ENCODE results near the gene MAML2. TPM values are rescaled to one million over a fixed set of nuclear protein-coding genes. Genes with fewer than 3 reads are reported as not detected.

The MAML2 gene
- total RNA-seq, 1 experiment from 2014 or later, result 0.11 TPM

- no peak for DNase-seq
- Histone ChIP-seq H3K9me3 (ENCODE audit: low read length) (no peaks in the 10 kb centered on the region), H3K9me2 (replicated peaks; ENCODE audit: insufficient read depth, low read length) (peaks cover 4% of the 10 kb centered on the region; the same call in 1 of the 2 replicates), H3K27me3 (ENCODE audit: low read length) (no peaks in the 10 kb centered on the region), H4K20me1 (ENCODE audit: insufficient read depth, low read depth, low read length) (no peaks in the 10 kb centered on the region), H3K4me1 (ENCODE audit: low read length) (no peaks in the 10 kb centered on the region), H2AFZ (ENCODE audit: low read length) (no peak overlapping the region), H3K4me2 (ENCODE audit: low read depth, low read length, poor library complexity, severe bottlenecking) (no peak overlapping the region), H3K4me3 (ENCODE audit: low read length) (no peak overlapping the region), H3K27ac (ENCODE audit: low read length) (no peak overlapping the region), H3K79me2 (ENCODE audit: low read length) (peaks cover 27% of the 10 kb centered on the region), H3K9ac (ENCODE audit: low read length) (no peak overlapping the region), H3K36me3 (ENCODE audit: insufficient read depth, low read length) (peaks cover 40% of the 10 kb centered on the region)
Observed at GRCh38 chr11:96376796-96377195, 33.8 kb upstream of the MAML2 start.

GRCh38 chr11:96373826-96374225, 30.8 kb upstream of the MAML2 start:
- no peaks in the 10 kb centered on the region for H3K4me1 ChIP-seq (ENCODE audit: low read length)
- peaks cover 3% of the 10 kb centered on the region; the same call in 1 of the 2 replicates for H3K9me2 ChIP-seq (replicated peaks; ENCODE audit: insufficient read depth, low read length)
- no peaks in the 10 kb centered on the region for H3K27me3 ChIP-seq (ENCODE audit: low read length)
- H3K79me2 ChIP-seq (ENCODE audit: low read length), result peaks cover 4% of the 10 kb centered on the region; the same call in 1 of the 2 replicates
- H3K9me3 ChIP-seq (ENCODE audit: low read length), result peaks cover 4% of the 10 kb centered on the region; the same call in 1 of the 2 replicates
- H4K20me1 ChIP-seq (ENCODE audit: insufficient read depth, low read depth, low read length), result no peaks in the 10 kb centered on the region
- H3K4me2 ChIP-seq (ENCODE audit: low read depth, low read length, poor library complexity, severe bottlenecking), result no peak overlapping the region
- no peak overlapping the region for H2AFZ ChIP-seq (ENCODE audit: low read length)
- peaks cover 35% of the 10 kb centered on the region for H3K36me3 ChIP-seq (ENCODE audit: insufficient read depth, low read length)
- H3K4me3 ChIP-seq (ENCODE audit: low read length), result no peak overlapping the region
- no peak for DNase-seq
- H3K27ac ChIP-seq (ENCODE audit: low read length), result no peak overlapping the region
- no peak overlapping the region for H3K9ac ChIP-seq (ENCODE audit: low read length)

- peaks cover 3% of the 10 kb centered on the region for H3K4me1 ChIP-seq (ENCODE audit: low read length)
- DNase-seq, result no peak
- no peaks in the 10 kb centered on the region for H3K9me2 ChIP-seq (replicated peaks; ENCODE audit: insufficient read depth, low read length)
- no peak overlapping the region for H3K4me3 ChIP-seq (ENCODE audit: low read length)
- no peak overlapping the region for H3K9ac ChIP-seq (ENCODE audit: low read length)
- no peaks in the 10 kb centered on the region for H3K27me3 ChIP-seq (ENCODE audit: low read length)
- no peak overlapping the region for H3K4me2 ChIP-seq (ENCODE audit: low read depth, low read length, poor library complexity, severe bottlenecking)
- H3K9me3 ChIP-seq (ENCODE audit: low read length), result peaks cover 4% of the 10 kb centered on the region; the same call in 1 of the 2 replicates
- H3K36me3 ChIP-seq (ENCODE audit: insufficient read depth, low read length), result peaks cover 56% of the 10 kb centered on the region
- H4K20me1 ChIP-seq (ENCODE audit: insufficient read depth, low read depth, low read length), result no peaks in the 10 kb centered on the region
- H3K27ac ChIP-seq (ENCODE audit: low read length), result no peak overlapping the region
- H2AFZ ChIP-seq (ENCODE audit: low read length), result no peak overlapping the region
- peaks cover 2% of the 10 kb centered on the region; the same call in 1 of the 2 replicates for H3K79me2 ChIP-seq (ENCODE audit: low read length)
Observed at GRCh38 chr11:96367342-96367741, 24.3 kb upstream of the MAML2 start.

GRCh38 chr11:96366024-96366423, 23.0 kb upstream of the MAML2 start:
- peaks cover 4% of the 10 kb centered on the region; the same call in 1 of the 2 replicates for H3K9me3 ChIP-seq (ENCODE audit: low read length)
- H3K27me3 ChIP-seq (ENCODE audit: low read length), result no peaks in the 10 kb centered on the region
- no peak overlapping the region for H2AFZ ChIP-seq (ENCODE audit: low read length)
- H3K36me3 ChIP-seq (ENCODE audit: insufficient read depth, low read length), result peaks cover 59% of the 10 kb centered on the region
- no peak overlapping the region for H3K4me2 ChIP-seq (ENCODE audit: low read depth, low read length, poor library complexity, severe bottlenecking)
- H3K4me1 ChIP-seq (ENCODE audit: low read length), result peaks cover 11% of the 10 kb centered on the region
- H3K4me3 ChIP-seq (ENCODE audit: low read length), result no peak overlapping the region
- H3K79me2 ChIP-seq (ENCODE audit: low read length), result peaks cover 2% of the 10 kb centered on the region; the same call in 1 of the 2 replicates
- DNase-seq, result no peak
- no peak overlapping the region for H3K9ac ChIP-seq (ENCODE audit: low read length)
- no peak overlapping the region for H3K27ac ChIP-seq (ENCODE audit: low read length)
- H3K9me2 ChIP-seq (replicated peaks; ENCODE audit: insufficient read depth, low read length), result no peaks in the 10 kb centered on the region
- no peaks in the 10 kb centered on the region for H4K20me1 ChIP-seq (ENCODE audit: insufficient read depth, low read depth, low read length)

- peaks cover 4% of the 10 kb centered on the region; the same call in 1 of the 2 replicates for H3K9me3 ChIP-seq (ENCODE audit: low read length)
- peaks cover 60% of the 10 kb centered on the region for H3K36me3 ChIP-seq (ENCODE audit: insufficient read depth, low read length)
- H2AFZ ChIP-seq (ENCODE audit: low read length), result no peak overlapping the region
- no peak overlapping the region for H3K9ac ChIP-seq (ENCODE audit: low read length)
- H3K9me2 ChIP-seq (replicated peaks; ENCODE audit: insufficient read depth, low read length), result no peaks in the 10 kb centered on the region
- H3K27ac ChIP-seq (ENCODE audit: low read length), result no peak overlapping the region
- H4K20me1 ChIP-seq (ENCODE audit: insufficient read depth, low read depth, low read length), result no peaks in the 10 kb centered on the region
- H3K4me1 ChIP-seq (ENCODE audit: low read length), result peaks cover 11% of the 10 kb centered on the region
- H3K27me3 ChIP-seq (ENCODE audit: low read length), result no peaks in the 10 kb centered on the region
- H3K79me2 ChIP-seq (ENCODE audit: low read length), result peaks cover 2% of the 10 kb centered on the region; the same call in 1 of the 2 replicates
- no peak overlapping the region for H3K4me3 ChIP-seq (ENCODE audit: low read length)
- DNase-seq, result no peak
- no peak overlapping the region for H3K4me2 ChIP-seq (ENCODE audit: low read depth, low read length, poor library complexity, severe bottlenecking)
Observed at GRCh38 chr11:96365493-96365892, 22.5 kb upstream of the MAML2 start.

- Histone ChIP-seq H3K79me2 (ENCODE audit: low read length) (peaks cover 2% of the 10 kb centered on the region; the same call in 1 of the 2 replicates), H3K9me3 (ENCODE audit: low read length) (no peaks in the 10 kb centered on the region), H3K27ac (ENCODE audit: low read length) (no peak overlapping the region), H3K9ac (ENCODE audit: low read length) (no peak overlapping the region), H2AFZ (ENCODE audit: low read length) (no peak overlapping the region), H3K36me3 (ENCODE audit: insufficient read depth, low read length) (peaks cover 38% of the 10 kb centered on the region), H3K4me3 (ENCODE audit: low read length) (no peak overlapping the region), H3K9me2 (replicated peaks; ENCODE audit: insufficient read depth, low read length) (no peaks in the 10 kb centered on the region), H3K27me3 (ENCODE audit: low read length) (no peaks in the 10 kb centered on the region), H3K4me2 (ENCODE audit: low read depth, low read length, poor library complexity, severe bottlenecking) (no peak overlapping the region), H4K20me1 (ENCODE audit: insufficient read depth, low read depth, low read length) (no peaks in the 10 kb centered on the region), H3K4me1 (ENCODE audit: low read length) (peaks cover 11% of the 10 kb centered on the region)
- no peak for DNase-seq
Observed at GRCh38 chr11:96361778-96362177, 18.8 kb upstream of the MAML2 start.

- no peaks in the 10 kb centered on the region for H4K20me1 ChIP-seq (ENCODE audit: insufficient read depth, low read depth, low read length)
- H3K4me2 ChIP-seq (ENCODE audit: low read depth, low read length, poor library complexity, severe bottlenecking), result no peak overlapping the region
- no peaks in the 10 kb centered on the region for H3K9me3 ChIP-seq (ENCODE audit: low read length)
- no peak overlapping the region for H2AFZ ChIP-seq (ENCODE audit: low read length)
- H3K79me2 ChIP-seq (ENCODE audit: low read length), result peaks cover 2% of the 10 kb centered on the region; the same call in 1 of the 2 replicates
- no peak overlapping the region for H3K9ac ChIP-seq (ENCODE audit: low read length)
- no peak for DNase-seq
- no peak overlapping the region for H3K4me3 ChIP-seq (ENCODE audit: low read length)
- H3K27me3 ChIP-seq (ENCODE audit: low read length), result no peaks in the 10 kb centered on the region
- peaks cover 11% of the 10 kb centered on the region for H3K4me1 ChIP-seq (ENCODE audit: low read length)
- H3K36me3 ChIP-seq (ENCODE audit: insufficient read depth, low read length), result peaks cover 36% of the 10 kb centered on the region
- H3K9me2 ChIP-seq (replicated peaks; ENCODE audit: insufficient read depth, low read length), result no peaks in the 10 kb centered on the region
- no peak overlapping the region for H3K27ac ChIP-seq (ENCODE audit: low read length)
Observed at GRCh38 chr11:96358321-96358720, 15.3 kb upstream of the MAML2 start.

- H3K4me2 ChIP-seq (ENCODE audit: low read depth, low read length, poor library complexity, severe bottlenecking), result no peak overlapping the region
- H3K9me2 ChIP-seq (replicated peaks; ENCODE audit: insufficient read depth, low read length), result no peaks in the 10 kb centered on the region
- H3K9me3 ChIP-seq (ENCODE audit: low read length), result no peaks in the 10 kb centered on the region
- no peaks in the 10 kb centered on the region for H4K20me1 ChIP-seq (ENCODE audit: insufficient read depth, low read depth, low read length)
- H3K4me3 ChIP-seq (ENCODE audit: low read length), result no peak overlapping the region
- H3K27ac ChIP-seq (ENCODE audit: low read length), result no peak overlapping the region
- peaks cover 35% of the 10 kb centered on the region for H3K36me3 ChIP-seq (ENCODE audit: insufficient read depth, low read length)
- no peak overlapping the region for H2AFZ ChIP-seq (ENCODE audit: low read length)
- peaks cover 11% of the 10 kb centered on the region for H3K4me1 ChIP-seq (ENCODE audit: low read length)
- H3K9ac ChIP-seq (ENCODE audit: low read length), result no peak overlapping the region
- no peak for DNase-seq
- H3K79me2 ChIP-seq (ENCODE audit: low read length), result peaks cover 2% of the 10 kb centered on the region; the same call in 1 of the 2 replicates
- no peaks in the 10 kb centered on the region for H3K27me3 ChIP-seq (ENCODE audit: low read length)
Observed at GRCh38 chr11:96357794-96358193, 14.8 kb upstream of the MAML2 start.

Data from Karpas-422 (cell line).